GM06990 (cell line): ENCODE measurements around the gene IQSEC1.

Experiments
- DNase-seq: peaks from one replicate; pipeline ENCODE4 v3.0.0-alpha.2; 2011; ENCODE audit not compliant: insufficient read length; ENCODE audit errors: extremely low read depth
- H3K27me3 ChIP-seq: replicated peaks from 2 replicates; pipeline ENCODE4 v1.6.0; 2011; ENCODE audit warnings: low read length; ENCODE audit not compliant: control insufficient read depth, insufficient read depth
- H3K36me3 ChIP-seq: 2 replicates; pipeline ENCODE4 v1.5.1; 2011; ENCODE audit warnings: low read length; ENCODE audit not compliant: control insufficient read depth, insufficient read depth
- H3K4me3 ChIP-seq: replicated peaks from 2 replicates; pipeline ENCODE4 v1.5.1; 2011; ENCODE audit warnings: low read depth, mild to moderate bottlenecking, control low read depth, low read length
- CTCF ChIP-seq: IDR thresholded peaks from 2 replicates; pipeline ENCODE4 v1.5.1; 2011; ENCODE audit warnings: low read length, control low read depth, mild to moderate bottlenecking, inconsistent platforms; ENCODE audit not compliant: insufficient read depth, poor library complexity, severe bottlenecking

Gene IQSEC1

GRCh38 chr3:13007251-13007941 lies 65.8 kb downstream of the IQSEC1 start:
- H3K36me3 ChIP-seq = peaks cover 8% of the 10 kb centered on the region
- no peak for DNase-seq
- no peaks in the 10 kb centered on the region for H3K27me3 ChIP-seq
- no peak overlapping the region for H3K4me3 ChIP-seq
- no peak for TF ChIP-seq CTCF

DNA sequence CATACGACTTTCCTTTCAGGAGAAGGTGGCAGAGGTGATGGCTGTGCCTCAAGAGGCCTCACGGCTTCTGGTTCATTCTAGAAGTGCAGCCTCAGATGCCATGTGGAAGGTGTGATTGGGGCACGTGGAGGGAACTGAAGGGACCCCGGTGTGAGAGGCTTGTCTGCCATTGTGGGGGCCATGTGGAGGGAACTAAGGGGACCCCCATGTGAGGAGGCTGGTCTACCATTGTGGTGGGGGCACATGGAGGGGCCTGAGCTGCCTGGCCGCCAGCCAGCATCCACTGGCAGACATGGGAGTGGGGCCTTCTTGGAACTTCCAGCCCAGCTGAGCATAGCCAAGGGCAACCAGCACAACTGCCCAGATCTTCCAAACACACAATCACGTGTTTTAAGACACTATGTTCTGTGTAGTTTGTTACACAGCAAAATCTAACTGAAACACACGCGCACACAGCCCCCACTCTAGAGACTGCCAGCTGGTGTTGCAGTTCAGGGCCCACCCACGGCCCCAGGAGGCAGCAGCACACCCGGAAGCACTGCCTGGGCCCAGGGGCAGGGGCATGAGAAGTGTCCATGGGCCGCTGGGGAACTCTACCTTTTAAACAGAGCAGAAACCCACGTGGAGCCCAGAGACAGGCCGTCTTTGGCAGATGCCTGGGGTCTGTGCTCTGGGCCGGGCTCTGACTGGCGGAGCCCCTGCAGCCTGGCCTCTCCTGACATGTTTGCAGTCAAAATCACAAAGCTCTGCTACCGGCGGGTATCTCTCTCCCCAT lies 66.8 kb downstream of the IQSEC1 start:
- peaks cover 8% of the 10 kb centered on the region for H3K36me3 ChIP-seq
- H3K4me3 ChIP-seq = no peak overlapping the region
- DNase-seq = no peak
- no peak for TF ChIP-seq CTCF
- H3K27me3 ChIP-seq = no peaks in the 10 kb centered on the region

DNA sequence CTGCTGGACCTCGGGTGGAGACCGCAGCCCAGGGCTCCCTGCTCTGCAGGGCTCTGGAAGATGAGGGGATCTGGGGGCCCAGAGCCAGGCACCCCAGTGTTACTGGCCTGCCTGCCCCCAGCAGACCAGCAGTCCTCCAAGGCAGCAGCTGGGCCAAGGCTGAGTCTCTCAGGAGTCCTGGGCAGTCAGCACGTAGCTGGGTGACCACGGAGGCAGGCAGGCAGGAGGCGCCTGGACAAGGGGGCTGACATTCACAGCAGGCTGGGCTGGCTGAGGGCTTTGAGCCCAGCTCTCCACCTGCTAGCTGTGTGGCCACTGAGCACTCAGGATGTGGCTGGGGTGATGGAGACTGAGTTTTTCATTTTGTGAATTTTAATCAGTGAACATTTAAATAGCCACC lies 67.9 kb downstream of the IQSEC1 start:
- TF ChIP-seq CTCF = no peak
- no peaks in the 10 kb centered on the region for H3K27me3 ChIP-seq
- no peak for DNase-seq
- peaks cover 12% of the 10 kb centered on the region for H3K36me3 ChIP-seq
- no peak overlapping the region for H3K4me3 ChIP-seq

DNA sequence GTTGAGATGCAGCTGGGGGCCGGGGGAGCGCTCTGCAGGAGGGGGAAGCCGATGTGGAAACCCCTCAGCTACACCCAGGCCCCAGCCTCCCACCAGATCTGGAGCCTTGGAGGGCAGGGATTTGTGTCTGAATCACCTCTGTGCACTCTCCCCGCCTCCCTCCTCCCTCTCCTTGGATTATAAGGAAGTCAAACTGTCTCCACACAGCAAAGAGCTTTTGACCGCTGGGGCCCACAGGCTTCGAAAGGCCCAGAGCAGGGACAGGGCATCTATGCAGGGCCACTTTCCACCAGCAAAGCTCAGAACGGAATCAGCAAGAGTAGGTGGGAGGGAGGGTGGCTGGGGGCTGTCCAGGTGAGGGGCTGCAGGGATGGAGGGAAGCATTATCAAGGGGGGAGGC lies 68.9 kb downstream of the IQSEC1 start:
- TF ChIP-seq CTCF = no peak
- Histone ChIP-seq H3K4me3 (no peak overlapping the region), H3K36me3 (peaks cover 12% of the 10 kb centered on the region), H3K27me3 (no peaks in the 10 kb centered on the region)
- no peak for DNase-seq

- H3K27me3 ChIP-seq = no peaks in the 10 kb centered on the region
- H3K4me3 ChIP-seq = no peak overlapping the region
- TF ChIP-seq CTCF = no peak
- peaks cover 12% of the 10 kb centered on the region for H3K36me3 ChIP-seq
- no peak for DNase-seq
These were observed 69.6 kb downstream of the IQSEC1 start for GRCh38 chr3:13003608-13004007.
